GM12878 (cell line): ENCODE data around the gene MBOAT1. TPM values are rescaled to one million over a fixed set of nuclear protein-coding genes. Genes with fewer than 3 reads are reported as not detected.

Experiments used
- ATAC-seq: fragments of 200-7000 bp; cut with Tn5 transposase; 3 replicates; pipeline ENCODE4 v1.9.1; 2020; ENCODE audit warnings: mild to moderate bottlenecking, moderate library complexity
- BruUV-seq: library from RNA; stranded (reverse); fragments of 400-500 nt; replicated peaks from 2 replicates; lab custom pipeline; 2021; lab: Mats Ljungman, UMichigan
- CTCF ChIA-PET: fragments of 300-600 bp; sonication (Branson Sonifier 250); formaldehyde crosslinking; extraction: SDS; loops from one replicate; lab custom pipeline; 2021; ENCODE audit warnings: inconsistent platforms; lab: Yijun Ruan, JAX
- POLR2A ChIA-PET: fragments of 350-600 bp; formaldehyde crosslinking; extraction: SDS; loops from one replicate; lab custom pipeline; 2021; ENCODE audit warnings: inconsistent platforms; lab: Charles Lee
- RAD21 ChIA-PET: fragments of 300-600 bp; sonication (Branson Sonifier 250); formaldehyde crosslinking; loops from one replicate; lab custom pipeline; 2023; ENCODE audit warnings: antibody characterized with exemption; ENCODE audit not compliant: unreplicated experiment; lab: Charles Lee
- SMC1A ChIA-PET: fragments of 300-600 bp; sonication (Branson Sonifier 250); formaldehyde crosslinking; loops from one replicate; lab custom pipeline; 2023; ENCODE audit not compliant: unreplicated experiment, uncharacterized antibody; lab: Charles Lee
- DNase-seq: peaks from one replicate; pipeline ENCODE4 v3.0.0-alpha.2; 2011; ENCODE audit warnings: low read depth, low spot score
- FAIRE-seq: peaks from 3 replicates; lab custom pipeline; 2011; peaks lifted over from hg19 to GRCh38; lab: Jason Lieb, UNC
- H2AFZ ChIP-seq: 2 replicates; pipeline ENCODE4 v1.6.0; 2011; ENCODE audit warnings: low read depth, low read length, control low read depth; ENCODE audit not compliant: control insufficient read depth
- H3K27ac ChIP-seq: 2 replicates; pipeline ENCODE4 v1.5.1; 2011; ENCODE audit warnings: control low read depth; ENCODE audit not compliant: control insufficient read depth, insufficient read depth
- H3K27me3 ChIP-seq, 2 experiments: replicated peaks in 1 of 2; 2 replicates each; pipeline versions ENCODE4 v1.6.0 to v1.6.1; 2011; ENCODE audit warnings: low read length in 1 of 2; ENCODE audit not compliant: control insufficient read depth in 2 of 2, insufficient read depth in 2 of 2
- H3K36me3 ChIP-seq, 2 experiments: 2 replicates each; pipeline ENCODE4 v1.5.1; 2011; ENCODE audit warnings: low read length in 1 of 2; ENCODE audit not compliant: control insufficient read depth in 2 of 2, insufficient read depth in 2 of 2
- H3K4me1 ChIP-seq: 2 replicates; pipeline ENCODE4 v1.6.1; 2011; ENCODE audit warnings: mild to moderate bottlenecking, low read length, moderate library complexity, mixed read lengths; ENCODE audit not compliant: control insufficient read depth, insufficient read depth
- H3K4me2 ChIP-seq: 2 replicates; pipeline ENCODE4 v1.6.0; 2011; ENCODE audit warnings: control low read depth; ENCODE audit not compliant: control insufficient read depth, insufficient read depth
- H3K4me3 ChIP-seq: fragments of 200-600 bp; sonication (generic); 2 replicates; pipeline ENCODE4 v1.5.1; 2016
- H3K79me2 ChIP-seq: 2 replicates; pipeline ENCODE4 v1.6.0; 2011; ENCODE audit warnings: low read length; ENCODE audit not compliant: control insufficient read depth, insufficient read depth
- H3K9ac ChIP-seq: 2 replicates; pipeline ENCODE4 v1.8.0; 2011; ENCODE audit warnings: low read length, control low read depth, mixed read lengths; ENCODE audit not compliant: control insufficient read depth, insufficient read depth
- H3K9me3 ChIP-seq: replicated peaks from 3 replicates; pipeline ENCODE4 v1.5.1; 2011; ENCODE audit warnings: mild to moderate bottlenecking, low read length; ENCODE audit not compliant: control insufficient read depth, insufficient read depth
- H4K20me1 ChIP-seq: 2 replicates; pipeline ENCODE4 v1.6.0; 2011; ENCODE audit not compliant: control insufficient read depth, insufficient read depth
- NFYB ChIP-seq: IDR thresholded peaks from 2 replicates; pipeline ENCODE4 v1.6.1; 2011; ENCODE audit warnings: low read depth, mild to moderate bottlenecking, low read length, improper control_type of control experiment, moderate library complexity; ENCODE audit not compliant: insufficient read depth
- SRF ChIP-seq, 2 experiments: IDR thresholded peaks; 2 replicates each; pipeline ENCODE4 v1.6.1; 2011; ENCODE audit warnings: low read depth in 2 of 2, low read length in 2 of 2, mild to moderate bottlenecking in 1 of 2, moderate library complexity in 1 of 2
- STAT1 ChIP-seq: fragments of 450-650 bp; conservative IDR thresholded peaks from 2 replicates; pipeline ENCODE4 v1.6.1; 2014; ENCODE audit warnings: antibody characterized with exemption, mild to moderate bottlenecking
- WGBS: methylation state at CpG from one replicate; pipeline ENCODE4 v1.1.6; 2016; ENCODE audit warnings: low lambda C conversion rate; ENCODE audit not compliant: insufficient replicate concordance, insufficient coverage; ENCODE audit errors: missing lambda C conversion rate; 5-methylcytosine and 5-hydroxymethylcytosine counted together
- in situ Hi-C: fragments of 300-500 bp; cut with MboI; formaldehyde crosslinking; loops from 9 replicates; pipeline ENCODE4 v1.14.3; 2018; ENCODE audit warnings: mixed read lengths
- intact Hi-C: fragments of 100-400 bp; cut with micrococcal nuclease; formaldehyde crosslinking; loops from one replicate; pipeline ENCODE4 v1.14.2; 2022; ENCODE audit not compliant: unreplicated experiment
- polyA plus RNA-seq, 11 experiments: library from polyadenylated mRNA; depleted of rRNA in 4 of 11; unstranded in 6 of 11; stranded (reverse) in 5 of 11; fragments of >200 nt; fragmentation: Nextera tagmentation in 4 of 11; fragmentation: Illumina TruSeq in 1 of 11; extraction: Ambion mirVana in 4 of 11; extraction: Trizol in 1 of 11; gene quantifications; 1 replicate in 1 of 11; 2 replicates in 10 of 11; pipeline versions ENCODE4 v1.2.1 to v1.2.3, GENCODE V29; 2011 to 2016; ENCODE audit warnings: inconsistent platforms in 2 of 11, missing spikeins in 2 of 11, low read depth in 1 of 11
- total RNA-seq, 4 experiments: library from RNA; depleted of rRNA in 3 of 4; stranded (reverse); fragments of >200 nt in 3 of 4; fragmentation: Illumina TruSeq in 1 of 4; extraction: Trizol in 1 of 4; gene quantifications; 2 replicates each; pipeline versions ENCODE4 v1.2.1 to v1.2.3, GENCODE V29; 2013 to 2021
- TF ChIP-seq, protein P1 (sequence below): fragments of 450-650 bp; IDR thresholded peaks from 2 replicates; pipeline ENCODE4 v1.6.1; 2016; ENCODE audit warnings: mild to moderate bottlenecking

Gene MBOAT1
- total and polyA plus RNA-seq, 10 of the 15 experiments (the other 5 are each of a cell fraction or from before 2014, with no cell fraction given): 0.39 to 21.0 (median 11.6) TPM

DNA sequence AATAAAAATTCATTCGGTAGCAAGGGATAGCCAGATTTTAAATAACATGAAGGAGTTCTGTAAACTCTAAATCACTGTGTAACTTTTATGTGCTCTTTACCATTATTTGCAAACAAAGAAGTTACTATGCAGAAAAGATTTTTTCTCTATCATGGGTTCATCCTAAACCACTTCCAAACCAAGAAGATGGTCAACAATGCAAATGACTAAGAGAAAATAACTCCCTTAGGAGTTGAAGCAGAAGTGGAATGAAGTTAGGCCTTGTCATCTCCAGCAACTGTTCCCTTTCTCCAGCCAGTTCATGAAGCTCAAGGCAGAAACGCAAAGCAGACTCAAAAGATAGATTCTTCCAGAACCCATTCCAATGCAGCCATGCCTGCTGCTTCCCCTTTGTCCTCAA lies 66.0 kb downstream of the MBOAT1 start:
- intact Hi-C loops: no loop called here
- DNase-seq (no peak), FAIRE-seq (no peak), ATAC-seq (no peak)
- no peak overlapping the region for H3K4me3 ChIP-seq
- H3K4me1 ChIP-seq: no peaks in the 10 kb centered on the region
- no peaks in the 10 kb centered on the region for H4K20me1 ChIP-seq
- no peak overlapping the region for H3K27ac ChIP-seq
- no peak overlapping the region for H2AFZ ChIP-seq
- POLR2A ChIA-PET: no interaction called here
- WGBS: 50% methylated on average over 2 of the region's 2 CpGs
- H3K36me3 ChIP-seq: peaks cover 0 to 5% of the 10 kb centered on the region in 2 experiments; a peak in 2 of 4 replicates
- BruUV-seq: no TSS peak
- CTCF ChIA-PET: no interaction called here
- H3K79me2 ChIP-seq: no peaks in the 10 kb centered on the region
- in situ Hi-C loops: no loop called here
- H3K4me2 ChIP-seq: no peak overlapping the region
- H3K27me3 ChIP-seq: no peaks in the 10 kb centered on the region
- RAD21 ChIA-PET: interaction anchor here (0.8 kb wide), 1 partner anchor 67 kb away, joined by 3 read pairs; no protein-coding TSS in a partner anchor
- no peak for TF ChIP-seq STAT1
- TF ChIP-seq, protein P1, sequence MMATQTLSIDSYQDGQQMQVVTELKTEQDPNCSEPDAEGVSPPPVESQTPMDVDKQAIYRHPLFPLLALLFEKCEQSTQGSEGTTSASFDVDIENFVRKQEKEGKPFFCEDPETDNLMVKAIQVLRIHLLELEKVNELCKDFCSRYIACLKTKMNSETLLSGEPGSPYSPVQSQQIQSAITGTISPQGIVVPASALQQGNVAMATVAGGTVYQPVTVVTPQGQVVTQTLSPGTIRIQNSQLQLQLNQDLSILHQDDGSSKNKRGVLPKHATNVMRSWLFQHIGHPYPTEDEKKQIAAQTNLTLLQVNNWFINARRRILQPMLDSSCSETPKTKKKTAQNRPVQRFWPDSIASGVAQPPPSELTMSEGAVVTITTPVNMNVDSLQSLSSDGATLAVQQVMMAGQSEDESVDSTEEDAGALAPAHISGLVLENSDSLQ: no peak
- TF ChIP-seq SRF (IDR thresholded peaks at IDR 0.05; ENCODE audit: low read depth in 2 of 2, low read length in 2 of 2): no peak
- TF ChIP-seq, all 136 proteins: peak for 0
- H3K9me3 ChIP-seq: no peaks in the 10 kb centered on the region; the same call in 2 of the 3 replicates
- SMC1A ChIA-PET: no interaction called here
- H3K9ac ChIP-seq: no peak overlapping the region

DNA sequence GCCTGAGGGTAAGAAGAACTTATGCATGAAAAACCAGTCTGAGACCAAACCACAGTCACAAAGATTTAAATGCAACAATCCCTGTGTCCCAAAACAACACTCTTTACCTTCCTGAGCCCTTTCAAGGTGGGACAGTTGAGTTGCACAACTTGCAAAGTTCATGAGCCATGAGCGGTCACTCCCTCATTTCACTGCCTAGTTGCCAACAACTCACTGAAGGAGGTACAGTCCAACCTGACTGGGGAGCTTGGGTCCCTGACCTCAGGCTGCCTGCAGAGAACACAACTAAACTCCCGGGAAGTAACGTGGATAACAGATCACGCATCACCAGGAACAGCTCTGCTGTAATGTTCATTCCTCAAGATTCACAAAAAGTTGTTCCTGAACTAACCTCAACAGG lies 69.4 kb downstream of the MBOAT1 start:
- Histone ChIP-seq H3K27ac (no peak overlapping the region), H3K4me2 (no peak overlapping the region), H3K79me2 (no peaks in the 10 kb centered on the region), H3K9ac (no peak overlapping the region), H2AFZ (no peak overlapping the region), H3K4me1 (no peaks in the 10 kb centered on the region), H4K20me1 (no peaks in the 10 kb centered on the region), H3K27me3 (no peaks in the 10 kb centered on the region), H3K36me3 (peaks cover 3 to 5% of the 10 kb centered on the region in 2 experiments; a peak in 3 of 4 replicates), H3K4me3 (no peak overlapping the region), H3K9me3 (no peaks in the 10 kb centered on the region; the same call in 2 of the 3 replicates)
- intact Hi-C loops: no loop called here
- ChIA-PET RAD21 (no interaction called here), CTCF (no interaction called here), SMC1A (interaction anchor here (1.4 kb wide), 1 partner anchor 12 kb away, joined by 4 read pairs; no protein-coding TSS in a partner anchor), POLR2A (no interaction called here)
- in situ Hi-C loops: no loop called here
- BruUV-seq: no TSS peak
- 98% methylated on average over 4 of the region's 4 CpGs for WGBS
- FAIRE-seq (no peak), ATAC-seq (no peak), DNase-seq (no peak)
- TF ChIP-seq NFYB: no peak
